CD4-positive, alpha-beta T cell treated with Interleukin-6 for 4 hours (primary cell): Measurements from ENCODE around the gene RNF187.

Source experiments
- DNase-seq: peaks from one replicate; pipeline ENCODE4 v3.0.0-alpha.2; 2020; ENCODE audit warnings: mixed read lengths

Gene RNF187

GRCh38 chr1:228511546-228512445 is 24.6 kb downstream of the RNF187 start:
- no peak for DNase-seq

- no peak for DNase-seq
Observed at GRCh38 chr1:228512781-228513198, 25.6 kb downstream of the RNF187 start.

GRCh38 chr1:228513236-228513900 is 26.2 kb downstream of the RNF187 start:
- no peak for DNase-seq

GRCh38 chr1:228514421-228514820 is 27.2 kb downstream of the RNF187 start:
- no peak for DNase-seq

- peak; percentile 52 for DNase-seq
Observed at GRCh38 chr1:228515200-228515834, 28.1 kb downstream of the RNF187 start.

GRCh38 chr1:228517655-228518054 is 30.5 kb downstream of the RNF187 start:
- no peak for DNase-seq

GRCh38 chr1:228527596-228527995 is 40.4 kb downstream of the RNF187 start:
- DNase-seq: no peak

GRCh38 chr1:228528612-228529011 is 41.4 kb downstream of the RNF187 start:
- DNase-seq: no peak

- DNase-seq: no peak
Observed at GRCh38 chr1:228530086-228530758, 43.0 kb downstream of the RNF187 start.

- no peak for DNase-seq
Observed at GRCh38 chr1:228530951-228531731, 44.0 kb downstream of the RNF187 start.

- DNase-seq: no peak
Observed at GRCh38 chr1:228538831-228539230, 51.6 kb downstream of the RNF187 start.

- DNase-seq: no peak
Observed at GRCh38 chr1:228540161-228540917, 53.2 kb downstream of the RNF187 start.

- DNase-seq: no peak
Observed at GRCh38 chr1:228541725-228542124, 54.5 kb downstream of the RNF187 start.

- DNase-seq: no peak
Observed at GRCh38 chr1:228542376-228542775, 55.2 kb downstream of the RNF187 start.

GRCh38 chr1:228542981-228543380 is 55.8 kb downstream of the RNF187 start:
- no peak for DNase-seq

GRCh38 chr1:228543396-228543795 is 56.2 kb downstream of the RNF187 start:
- DNase-seq: no peak

- DNase-seq: no peak
Observed at GRCh38 chr1:228544021-228544850, 57.1 kb downstream of the RNF187 start.

GRCh38 chr1:228544921-228545591 is 57.9 kb downstream of the RNF187 start:
- no peak for DNase-seq
